SU-DHL-6 (cell line): ENCODE results near the gene HUWE1.

Experiments used
- EZH2phosphoT487 ChIP-seq: fragments of 200-600 bp; sonication (generic), shearing (Covaris generic); conservative IDR thresholded peaks from 2 replicates; pipeline ENCODE4 v1.6.1; 2018; ENCODE audit warnings: mild to moderate bottlenecking, antibody characterized with exemption, low read length, moderate library complexity, mixed read lengths
- TF ChIP-seq, protein P1 (sequence below): fragments of 200-600 bp; sonication (generic); IDR thresholded peaks from one replicate; pipeline ENCODE4 v1.5.1; 2017; ENCODE audit warnings: antibody characterized with exemption, mild to moderate bottlenecking, low read length, moderate library complexity; ENCODE audit not compliant: insufficient read depth, poor library complexity, severe bottlenecking

DNA sequence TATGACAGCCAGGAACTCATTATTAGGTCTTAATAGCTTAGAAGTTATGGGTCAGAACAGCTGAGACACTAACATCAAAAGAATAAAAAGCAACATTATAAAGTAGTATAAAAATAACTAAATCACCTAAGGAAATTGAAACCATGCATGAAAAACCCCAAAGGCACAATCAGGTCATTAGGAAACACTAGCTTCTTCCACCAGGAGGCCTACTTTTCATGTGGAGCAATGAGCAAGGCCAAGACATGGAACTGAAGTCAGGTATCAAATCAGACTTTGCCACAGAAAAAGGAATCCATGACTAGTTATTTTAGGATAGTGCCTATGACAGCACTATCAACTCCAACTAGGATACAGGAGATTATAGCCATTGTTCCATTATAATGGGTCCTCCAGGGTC lies 7.9 kb downstream of the HUWE1 start:
- TF ChIP-seq, protein P1, sequence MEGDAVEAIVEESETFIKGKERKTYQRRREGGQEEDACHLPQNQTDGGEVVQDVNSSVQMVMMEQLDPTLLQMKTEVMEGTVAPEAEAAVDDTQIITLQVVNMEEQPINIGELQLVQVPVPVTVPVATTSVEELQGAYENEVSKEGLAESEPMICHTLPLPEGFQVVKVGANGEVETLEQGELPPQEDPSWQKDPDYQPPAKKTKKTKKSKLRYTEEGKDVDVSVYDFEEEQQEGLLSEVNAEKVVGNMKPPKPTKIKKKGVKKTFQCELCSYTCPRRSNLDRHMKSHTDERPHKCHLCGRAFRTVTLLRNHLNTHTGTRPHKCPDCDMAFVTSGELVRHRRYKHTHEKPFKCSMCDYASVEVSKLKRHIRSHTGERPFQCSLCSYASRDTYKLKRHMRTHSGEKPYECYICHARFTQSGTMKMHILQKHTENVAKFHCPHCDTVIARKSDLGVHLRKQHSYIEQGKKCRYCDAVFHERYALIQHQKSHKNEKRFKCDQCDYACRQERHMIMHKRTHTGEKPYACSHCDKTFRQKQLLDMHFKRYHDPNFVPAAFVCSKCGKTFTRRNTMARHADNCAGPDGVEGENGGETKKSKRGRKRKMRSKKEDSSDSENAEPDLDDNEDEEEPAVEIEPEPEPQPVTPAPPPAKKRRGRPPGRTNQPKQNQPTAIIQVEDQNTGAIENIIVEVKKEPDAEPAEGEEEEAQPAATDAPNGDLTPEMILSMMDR: no peak
- TF ChIP-seq EZH2phosphoT487: no peak
